Adipocyte (in vitro differentiated cells): ENCODE data around the gene HNRNPL.
"Not testable (repeated sequence)": the region's sequence is repeated elsewhere in the genome, so short reads cannot be mapped to it uniquely, and the experiment has no call there.

Experiments
- DNase-seq: peaks from one replicate; pipeline ENCODE4 v3.0.0-alpha.2; 2015; ENCODE audit warnings: low read depth
- H3K27me3 ChIP-seq: replicated peaks from 2 replicates; pipeline ENCODE4 v1.7.0; 2013; ENCODE audit warnings: mild to moderate bottlenecking, low read length, moderate library complexity; ENCODE audit not compliant: control insufficient read depth, insufficient read depth
- H3K36me3 ChIP-seq: 2 replicates; pipeline ENCODE4 v1.7.0; 2013; ENCODE audit warnings: low read length, mild to moderate bottlenecking, moderate library complexity; ENCODE audit not compliant: control insufficient read depth, insufficient read depth, severe bottlenecking
- H3K4me1 ChIP-seq: 2 replicates; pipeline ENCODE4 v1.7.0; 2013; ENCODE audit warnings: mild to moderate bottlenecking, low read length, moderate library complexity; ENCODE audit not compliant: control insufficient read depth, insufficient read depth
- H3K4me3 ChIP-seq: 2 replicates; pipeline ENCODE4 v1.7.0; 2013; ENCODE audit warnings: mild to moderate bottlenecking, low read length, moderate library complexity
- H3K9ac ChIP-seq: 2 replicates; pipeline ENCODE4 v1.7.0; 2013; ENCODE audit warnings: mild to moderate bottlenecking, low read length, moderate library complexity
- H3K9me3 ChIP-seq: 2 replicates; pipeline ENCODE4 v1.7.0; 2013; ENCODE audit warnings: mild to moderate bottlenecking, low read length, moderate library complexity; ENCODE audit not compliant: control insufficient read depth

Gene HNRNPL

DNA sequence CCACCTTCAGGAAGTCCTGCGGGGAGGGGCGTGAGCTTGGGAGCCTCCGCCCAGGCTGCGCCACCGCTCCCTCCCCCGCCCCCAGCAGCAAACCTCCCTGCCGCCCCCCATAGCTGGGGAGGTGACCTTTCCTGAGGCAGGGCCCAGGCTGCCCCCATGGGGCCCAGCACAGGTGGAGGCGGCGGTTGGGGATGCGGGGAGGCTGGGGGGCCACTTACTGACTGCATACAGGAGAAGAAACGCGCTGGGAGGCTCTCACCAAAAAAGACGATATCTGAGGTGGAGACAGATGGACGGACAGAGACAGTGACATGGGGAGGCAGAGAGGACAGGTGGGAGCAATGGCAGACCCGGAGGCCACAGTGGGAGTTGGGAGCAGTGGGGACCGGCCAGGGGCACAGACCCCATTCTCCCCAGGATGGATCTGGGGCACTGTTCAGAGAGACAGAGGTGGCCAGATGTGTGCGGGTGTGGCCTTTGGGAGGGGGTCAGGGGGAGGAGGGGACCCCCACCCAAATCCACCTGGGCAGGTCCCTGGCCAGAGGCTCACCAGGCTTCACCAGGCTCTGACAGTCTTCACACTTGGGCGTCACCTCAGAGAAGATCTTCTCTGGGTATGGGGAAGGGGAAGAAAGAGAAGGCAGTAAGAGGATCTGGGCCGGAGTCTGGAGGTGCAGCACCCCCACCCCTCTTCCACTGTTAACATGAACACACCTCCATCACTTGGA lies 31.3 kb upstream of the HNRNPL start:
- Histone ChIP-seq H3K36me3 (peaks cover 8% of the 10 kb centered on the region), H3K4me1 (no peaks in the 10 kb centered on the region), H3K9me3 (no peaks in the 10 kb centered on the region), H3K9ac (no peak overlapping the region), H3K4me3 (no peak overlapping the region), H3K27me3 (no peaks in the 10 kb centered on the region)
- no peak for DNase-seq

DNA sequence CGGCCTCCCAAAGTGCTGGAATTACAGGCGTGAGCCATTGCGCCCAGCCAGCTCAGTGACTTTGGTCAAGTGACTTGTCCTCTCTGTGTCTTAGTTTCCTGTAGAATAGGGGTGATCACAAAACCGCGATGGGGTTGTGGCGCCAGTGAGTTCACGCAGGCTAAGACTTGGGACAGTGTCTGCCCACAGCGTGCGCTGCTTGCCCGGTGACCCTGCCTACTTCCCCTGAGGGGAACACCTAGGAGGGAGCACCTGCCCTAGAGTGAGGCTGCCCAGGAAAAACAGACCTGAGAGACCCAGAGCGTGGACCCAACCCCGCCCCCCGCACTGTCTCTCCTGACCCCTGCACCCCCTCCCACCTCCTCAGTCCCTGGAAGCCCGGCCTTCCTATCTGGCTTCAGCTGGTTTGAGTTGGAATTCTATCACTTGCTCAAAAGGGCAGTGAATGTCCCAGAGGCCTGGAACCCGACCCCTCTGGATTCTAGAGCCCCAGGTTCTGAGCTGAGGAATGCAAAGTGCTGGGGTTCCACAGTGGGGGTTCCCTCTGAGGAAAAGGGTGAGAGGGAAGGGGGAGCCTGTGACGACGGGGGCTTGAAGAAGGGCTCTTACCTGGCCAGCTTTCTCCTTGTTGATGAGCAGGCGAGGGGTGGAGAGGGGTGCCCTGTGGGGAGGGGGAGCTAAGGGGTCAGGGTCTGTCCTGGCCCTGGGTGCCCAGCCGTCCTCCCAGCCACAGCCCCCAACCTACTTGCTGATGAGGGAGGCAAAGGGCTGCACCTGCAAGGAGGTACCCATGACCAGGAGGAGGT lies 30.5 kb upstream of the HNRNPL start:
- Histone ChIP-seq H3K4me1 (no peaks in the 10 kb centered on the region), H3K9ac (no peak overlapping the region), H3K9me3 (no peaks in the 10 kb centered on the region), H3K36me3 (peaks cover 8% of the 10 kb centered on the region), H3K27me3 (no peaks in the 10 kb centered on the region), H3K4me3 (no peak overlapping the region)
- no peak for DNase-seq

DNA sequence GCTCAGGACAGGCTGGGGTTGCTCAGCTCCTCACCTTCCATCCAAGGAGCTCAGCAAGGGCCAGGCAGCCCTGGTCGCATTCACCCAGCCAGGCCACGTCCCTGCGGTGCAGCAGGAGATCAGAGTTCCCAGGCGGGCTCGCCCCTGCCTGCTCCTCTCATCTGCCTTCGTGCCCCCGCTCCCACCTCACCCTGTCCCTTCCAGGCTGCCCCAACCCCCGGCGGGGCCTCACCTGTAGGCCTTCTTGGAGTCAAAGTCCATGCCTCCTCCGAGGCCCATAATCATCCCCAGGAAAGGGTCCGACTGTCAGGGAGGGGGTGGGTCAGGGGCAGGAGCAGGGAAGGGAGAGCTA lies 29.6 kb upstream of the HNRNPL start:
- DNase-seq, result no peak
- no peaks in the 10 kb centered on the region for H3K4me1 ChIP-seq
- H3K9me3 ChIP-seq, result no peaks in the 10 kb centered on the region
- no peak overlapping the region for H3K9ac ChIP-seq
- no peak overlapping the region for H3K4me3 ChIP-seq
- peaks cover 8% of the 10 kb centered on the region for H3K36me3 ChIP-seq
- H3K27me3 ChIP-seq, result no peaks in the 10 kb centered on the region

DNA sequence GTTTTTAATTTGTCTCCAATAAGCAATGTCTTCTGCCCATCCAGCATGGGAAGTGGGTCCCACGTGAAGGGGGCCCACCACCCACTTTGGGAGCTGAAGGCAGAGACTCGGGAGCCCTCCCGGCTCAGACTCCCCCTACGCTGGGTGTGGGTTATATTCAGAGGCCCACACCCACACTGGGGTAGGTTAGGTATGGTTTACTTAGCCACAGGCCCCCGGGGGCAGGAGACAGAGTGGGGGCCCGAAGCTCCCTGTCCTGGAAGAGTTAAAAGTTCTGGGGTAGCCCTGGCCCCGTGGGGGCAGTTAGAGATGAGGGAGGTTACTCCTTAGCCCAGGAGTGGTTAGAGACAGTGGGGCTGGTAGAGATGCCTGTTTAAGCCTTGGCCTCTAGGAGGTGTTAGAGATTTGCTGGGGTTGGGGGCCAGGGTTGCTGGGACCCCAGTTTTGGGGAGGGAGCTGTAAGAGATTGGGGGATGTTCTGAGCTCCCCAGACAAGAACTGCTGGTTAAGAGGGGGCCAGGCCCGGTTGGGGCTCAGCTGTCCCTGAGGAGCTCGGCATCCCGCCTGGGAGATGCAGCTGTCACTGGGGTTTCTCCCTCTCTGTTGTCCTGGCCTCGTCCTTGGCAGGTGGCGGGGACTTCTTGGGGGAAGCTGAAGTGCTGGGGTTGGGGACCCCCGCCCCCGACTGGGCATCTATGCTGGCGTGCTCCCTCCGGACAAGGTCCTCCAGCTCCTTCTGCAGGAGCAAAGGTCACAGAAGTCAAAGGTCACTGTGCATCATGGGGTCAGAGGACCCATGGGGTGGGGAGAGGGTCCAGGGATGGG lies 29.0 kb upstream of the HNRNPL start:
- Histone ChIP-seq H3K9ac (no peak overlapping the region), H3K4me1 (no peaks in the 10 kb centered on the region), H3K36me3 (peaks cover 8% of the 10 kb centered on the region), H3K4me3 (no peak overlapping the region), H3K27me3 (no peaks in the 10 kb centered on the region), H3K9me3 (no peaks in the 10 kb centered on the region)
- no peak for DNase-seq

DNA sequence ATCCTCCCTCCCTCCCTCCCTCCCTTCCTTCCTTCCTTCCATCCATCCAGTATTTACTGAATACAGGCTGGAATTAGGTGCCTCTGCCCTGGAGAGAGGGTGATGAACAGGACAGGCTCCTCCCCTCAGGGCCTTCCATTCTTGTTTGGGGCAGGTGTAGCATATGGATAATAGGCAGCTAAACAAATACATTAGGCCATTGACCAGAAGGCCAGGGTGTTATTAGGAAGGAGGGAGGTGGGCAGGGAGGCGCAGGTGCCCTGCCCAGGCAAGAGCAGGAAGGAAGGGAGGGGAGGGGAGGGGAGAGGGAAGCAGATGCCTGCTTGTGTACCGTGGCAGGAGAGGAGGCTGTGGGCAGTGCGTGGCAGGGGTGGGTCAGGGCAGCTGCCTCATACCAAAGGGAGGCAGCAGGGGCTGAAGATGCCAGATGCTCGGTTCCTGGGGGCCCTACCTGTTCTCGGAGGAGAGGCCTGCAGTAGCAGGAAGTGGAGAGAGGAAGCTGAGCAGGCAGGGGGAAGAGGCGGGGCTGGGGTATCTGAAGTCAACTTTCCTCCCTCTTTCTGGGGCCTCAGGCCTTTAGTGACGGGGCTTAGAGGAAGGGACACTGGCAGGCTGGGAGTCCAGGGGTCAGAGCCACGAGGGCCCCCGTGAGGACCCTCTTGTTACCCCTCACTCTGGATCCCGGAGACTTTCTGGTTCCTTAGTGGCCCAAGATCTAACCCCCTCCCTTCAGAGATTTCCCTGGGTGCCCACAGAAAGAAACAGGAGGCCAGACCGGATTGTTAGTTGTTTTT lies 28.2 kb upstream of the HNRNPL start, which contains the start of gene RINL:
RINL (minus strand) TSS at position 495 of the 794 bp plus-strand sequence. CDS start 1,533 bp downstream, outside the sequence.
- DNase-seq, result no peak
- no peaks in the 10 kb centered on the region for H3K4me1 ChIP-seq
- H3K27me3 ChIP-seq, result no peaks in the 10 kb centered on the region
- no peaks in the 10 kb centered on the region for H3K9me3 ChIP-seq
- no peak within 1 kb of the TSS for H3K9ac ChIP-seq
- H3K4me3 ChIP-seq, result no peak within 1 kb of the TSS
- peaks cover 8% of the 10 kb centered on the region for H3K36me3 ChIP-seq

DNA sequence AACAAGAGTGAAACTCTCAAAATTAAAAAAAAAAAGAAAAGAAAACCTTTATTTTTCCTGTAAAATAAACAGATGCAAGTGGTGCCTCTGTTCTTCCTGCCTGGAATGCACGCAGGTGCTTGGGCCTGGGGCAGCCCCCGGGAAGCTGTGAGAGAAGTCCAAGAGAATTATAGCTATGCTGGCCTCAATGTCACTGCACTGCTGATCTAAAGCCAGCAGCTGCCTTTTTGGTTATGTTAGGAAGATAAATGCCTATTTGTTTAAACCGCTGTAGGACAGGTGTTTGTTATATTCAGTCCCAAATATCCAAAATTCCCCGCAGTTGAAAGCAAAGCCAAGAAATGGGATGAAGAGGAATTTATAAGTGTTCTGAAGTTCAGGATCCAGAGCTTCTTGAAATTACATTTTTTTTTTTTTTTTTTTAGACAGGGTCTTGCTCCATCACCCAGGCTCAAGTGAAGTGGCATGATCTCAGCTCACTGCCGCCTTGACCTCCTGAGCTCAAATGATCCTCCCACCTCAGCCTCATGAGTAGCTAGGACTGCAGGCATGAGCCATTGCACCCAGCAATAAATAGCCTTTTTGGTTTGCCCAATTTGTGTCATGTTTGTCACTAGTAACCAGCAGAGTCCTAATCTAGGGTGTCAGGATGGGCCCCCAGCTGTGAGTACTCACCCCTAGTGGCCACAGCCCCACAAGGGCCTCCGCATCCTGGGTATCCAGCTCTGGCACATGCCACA lies 26.0 kb upstream of the HNRNPL start:
- Histone ChIP-seq H3K9me3 (no peaks in the 10 kb centered on the region), H3K4me3 (no peak overlapping the region), H3K36me3 (no peaks in the 10 kb centered on the region), H3K4me1 (no peaks in the 10 kb centered on the region), H3K27me3 (no peaks in the 10 kb centered on the region), H3K9ac (no peak overlapping the region)
- no peak for DNase-seq

DNA sequence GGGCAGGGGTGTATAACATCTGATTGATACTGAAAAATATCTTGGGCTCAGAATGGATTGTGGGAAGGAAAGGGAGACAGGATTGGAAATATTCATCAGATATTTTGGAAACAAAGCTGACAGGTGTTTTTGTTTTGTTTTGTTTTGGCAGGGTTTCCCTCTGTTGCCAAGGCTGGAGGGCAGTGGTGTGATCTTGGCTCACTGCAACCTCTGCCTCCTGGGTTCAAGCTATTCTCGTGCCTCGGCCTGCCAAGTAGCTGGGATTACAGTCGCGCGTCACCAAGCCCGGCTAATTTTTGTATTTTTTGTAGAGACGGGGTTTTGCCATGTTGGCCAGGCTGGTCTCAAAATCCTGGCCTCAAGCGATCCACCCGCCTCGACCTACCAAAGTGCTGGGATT lies 23.6 kb upstream of the HNRNPL start:
- not testable (repeated sequence) for DNase-seq, H3K4me1 ChIP-seq, H3K9me3 ChIP-seq, H3K27me3 ChIP-seq, H3K9ac ChIP-seq, H3K36me3 ChIP-seq, H3K4me3 ChIP-seq

DNA sequence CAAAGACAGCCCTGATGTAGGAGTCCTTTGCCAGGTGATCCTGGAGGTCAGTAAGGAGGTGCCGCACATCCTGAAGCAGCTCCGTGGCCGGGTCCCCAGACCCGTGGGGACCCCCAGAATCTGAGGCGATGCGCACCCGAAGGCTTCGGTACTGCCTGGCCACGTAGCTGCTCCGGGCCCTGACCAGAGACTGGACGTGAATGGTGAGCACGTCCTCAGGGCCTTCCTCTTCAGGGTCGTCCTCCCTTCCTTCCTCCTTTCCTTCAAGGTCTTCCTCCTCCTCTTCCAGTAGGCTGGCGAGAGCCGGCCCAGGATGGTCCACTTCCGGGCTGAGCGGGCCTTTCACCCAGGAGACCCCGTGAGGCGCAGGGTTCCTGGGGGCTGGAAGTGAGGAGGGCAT lies 20.8 kb upstream of the HNRNPL start:
- no peaks in the 10 kb centered on the region for H3K36me3 ChIP-seq
- peaks cover 8% of the 10 kb centered on the region for H3K27me3 ChIP-seq
- no peaks in the 10 kb centered on the region for H3K9me3 ChIP-seq
- H3K9ac ChIP-seq, result no peak overlapping the region
- peaks cover 8% of the 10 kb centered on the region for H3K4me1 ChIP-seq
- no peak overlapping the region for H3K4me3 ChIP-seq
- no peak for DNase-seq

DNA sequence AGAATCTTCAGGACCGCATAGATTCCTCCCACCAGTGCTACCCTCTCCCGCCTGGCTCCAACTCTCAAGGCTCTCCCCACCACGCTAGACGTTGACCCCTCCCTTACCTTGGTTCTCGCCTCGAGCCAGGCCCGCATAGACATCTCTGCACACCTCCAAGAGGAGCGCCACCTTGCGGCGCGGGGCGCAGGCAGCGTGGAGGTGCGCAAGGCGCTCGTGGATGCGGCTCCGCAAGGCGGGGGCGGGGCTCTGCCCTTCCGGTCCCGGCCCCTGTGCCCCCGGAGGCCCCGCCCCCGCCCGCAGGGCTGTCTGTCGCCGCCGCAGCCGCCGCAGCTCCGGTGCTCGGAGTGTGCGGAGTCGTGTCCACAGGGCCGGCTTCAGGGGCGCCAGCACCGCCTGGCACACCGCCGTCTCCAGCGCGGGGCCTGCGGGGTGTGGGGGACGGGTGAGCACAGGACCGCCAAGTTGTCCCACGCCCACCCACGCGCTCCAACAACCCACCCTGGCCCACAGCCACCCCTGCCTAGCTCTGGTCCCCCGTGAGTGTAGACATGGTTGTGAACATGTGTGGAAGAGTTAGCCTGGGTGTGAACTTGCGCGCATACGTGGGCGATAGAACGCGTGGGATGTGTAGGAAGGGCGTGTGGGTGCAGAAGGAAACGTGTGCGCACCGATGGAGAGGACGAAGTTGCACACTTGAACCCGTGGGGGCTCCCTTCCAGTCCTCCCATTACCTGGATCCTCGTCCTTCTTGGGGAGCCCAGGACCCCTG lies 20.2 kb upstream of the HNRNPL start:
- H3K4me1 ChIP-seq, result peaks cover 8% of the 10 kb centered on the region
- H3K9ac ChIP-seq, result peak overlapping the region; percentile 56
- no peaks in the 10 kb centered on the region for H3K36me3 ChIP-seq
- H3K9me3 ChIP-seq, result no peaks in the 10 kb centered on the region
- H3K4me3 ChIP-seq, result peak overlapping the region; percentile 77
- H3K27me3 ChIP-seq, result peaks cover 8% of the 10 kb centered on the region
- peak; percentile 83 for DNase-seq
